NCI-H69 (cell line): ENCODE measurements around the gene ALAD.
"Not testable (repeated sequence)": the region's sequence is repeated elsewhere in the genome, so short reads cannot be mapped to it uniquely, and the experiment has no call there.

Source experiments
- DNase-seq: peaks from one replicate; lab custom pipeline; 2025; lab: John Stamatoyannopoulos, UW

ALAD gene

GRCh38 chr9:113401027-113401792, at the start of gene ALAD:
ALAD (minus strand) TSS chr9:113401284; CDS start chr9:113393559, 7,725 bp downstream.
- peak; percentile 100 for DNase-seq

DNA sequence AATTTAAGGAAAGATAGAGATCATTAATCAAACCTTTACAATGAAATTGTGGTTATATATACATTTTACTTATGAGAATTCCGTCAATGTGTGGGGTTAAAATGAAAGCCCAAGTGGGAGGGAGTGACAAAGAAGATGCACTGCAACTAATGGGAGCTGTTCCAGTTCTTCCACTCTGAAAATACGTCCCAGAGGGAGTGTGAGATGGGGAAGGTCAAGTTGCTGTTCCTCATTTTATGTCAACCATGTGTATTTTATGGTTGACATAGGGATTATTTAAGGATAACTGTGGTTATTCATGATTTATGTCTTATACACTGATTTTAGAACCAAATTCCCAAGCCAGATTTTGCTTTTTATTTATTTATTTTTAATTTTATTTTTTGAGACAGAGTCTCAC, 48.3 kb upstream of the ALAD start:
- no peak for DNase-seq

DNA sequence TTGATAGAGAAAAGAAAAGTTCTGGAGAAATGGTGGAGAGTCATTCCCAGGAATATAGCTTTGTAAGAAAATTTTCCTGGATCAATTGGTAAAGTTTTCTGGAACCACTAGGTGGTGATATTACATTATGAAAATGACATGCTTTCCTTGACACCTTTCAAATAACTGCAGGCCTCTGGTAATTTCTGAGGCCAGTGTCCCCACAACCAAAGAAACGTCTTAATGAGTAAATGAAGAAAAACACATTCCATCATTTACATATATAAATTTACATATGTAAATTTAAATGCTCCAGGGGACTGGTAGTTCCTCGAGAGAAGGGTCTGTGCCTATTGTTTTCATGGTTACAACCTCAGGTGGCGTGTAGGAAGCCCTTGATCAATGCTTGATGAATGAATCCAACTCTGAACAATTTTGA, 45.2 kb upstream of the ALAD start:
- DNase-seq, result peak; percentile 70

GRCh38 chr9:113444736-113445135, 43.7 kb upstream of the ALAD start:
- DNase-seq, result no peak

DNA sequence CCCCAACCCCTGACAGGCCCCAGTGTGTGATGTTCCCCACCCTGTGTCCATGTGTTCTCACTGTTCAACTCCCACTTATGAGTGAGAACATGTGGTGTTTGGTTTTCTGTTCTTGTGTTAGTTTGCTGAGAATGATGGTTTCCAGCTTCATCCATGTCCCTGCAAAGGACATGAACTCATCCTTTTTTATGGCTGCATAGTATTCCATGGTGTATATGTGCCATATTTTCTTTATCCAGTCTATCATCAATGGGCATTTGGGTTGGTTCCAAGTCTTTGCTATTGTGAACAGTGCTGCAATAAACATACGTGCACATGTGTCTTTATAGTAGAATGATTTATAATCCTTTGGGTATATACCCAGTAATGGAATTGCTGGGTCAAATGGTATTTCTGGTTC, 36.6 kb upstream of the ALAD start:
- DNase-seq, result not testable (repeated sequence)

DNA sequence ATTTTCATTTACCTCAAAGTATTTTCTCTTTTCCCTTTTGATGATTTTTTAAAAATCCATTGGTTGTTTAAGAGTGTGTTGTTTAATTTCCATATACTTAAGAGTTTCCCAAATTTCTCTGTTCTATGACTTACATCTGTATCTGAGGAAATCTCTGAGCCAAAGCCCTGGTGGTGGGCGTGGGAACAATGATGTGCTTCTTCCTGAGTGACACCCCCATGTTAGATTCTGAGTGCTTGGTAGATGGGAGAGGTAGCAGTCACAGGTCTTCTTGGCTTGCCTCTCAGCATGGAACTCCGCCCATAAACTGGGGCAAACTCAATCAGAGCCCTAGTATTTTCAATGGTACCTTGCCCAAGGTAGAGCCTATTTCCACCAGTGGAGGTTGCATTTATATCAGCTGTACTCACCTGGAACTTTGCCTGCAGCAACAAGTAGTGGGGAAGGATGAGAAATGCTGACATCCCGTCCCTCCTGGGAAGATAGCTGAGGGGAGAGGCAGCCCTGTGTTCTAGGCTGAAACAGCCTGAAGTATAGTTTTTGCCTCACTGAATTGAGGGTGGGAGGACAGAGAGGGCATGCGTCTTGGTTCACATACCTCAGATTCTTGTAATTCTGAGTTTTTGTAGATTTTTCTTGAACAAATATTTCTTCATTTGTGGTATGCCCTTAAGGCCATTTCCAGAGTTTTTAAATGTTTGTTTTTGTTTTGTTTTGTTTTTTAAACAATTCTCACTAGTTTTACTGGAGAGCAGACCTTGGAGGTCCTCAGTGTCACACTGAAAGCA, 35.8 kb upstream of the ALAD start:
- no peak for DNase-seq

DNA sequence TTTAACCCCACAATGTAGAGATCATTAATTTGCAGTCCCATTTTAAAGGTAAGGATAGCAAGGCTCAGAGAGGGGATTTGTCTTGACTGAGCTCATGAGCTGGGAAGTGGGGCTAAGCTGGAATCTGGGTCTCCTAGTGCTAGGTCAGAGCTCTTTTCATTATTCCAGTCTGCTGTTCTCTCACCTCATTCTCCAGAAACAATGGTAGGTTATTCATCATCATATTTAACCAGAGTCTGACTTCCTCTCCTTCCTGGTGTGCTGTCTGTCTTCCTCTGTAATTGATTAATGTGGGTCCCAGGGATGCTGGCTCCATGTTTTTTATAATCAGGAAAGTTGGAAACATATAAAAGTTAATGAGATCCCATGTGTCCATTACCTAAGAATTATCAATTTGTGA, 30.1 kb upstream of the ALAD start:
- no peak for DNase-seq

DNA sequence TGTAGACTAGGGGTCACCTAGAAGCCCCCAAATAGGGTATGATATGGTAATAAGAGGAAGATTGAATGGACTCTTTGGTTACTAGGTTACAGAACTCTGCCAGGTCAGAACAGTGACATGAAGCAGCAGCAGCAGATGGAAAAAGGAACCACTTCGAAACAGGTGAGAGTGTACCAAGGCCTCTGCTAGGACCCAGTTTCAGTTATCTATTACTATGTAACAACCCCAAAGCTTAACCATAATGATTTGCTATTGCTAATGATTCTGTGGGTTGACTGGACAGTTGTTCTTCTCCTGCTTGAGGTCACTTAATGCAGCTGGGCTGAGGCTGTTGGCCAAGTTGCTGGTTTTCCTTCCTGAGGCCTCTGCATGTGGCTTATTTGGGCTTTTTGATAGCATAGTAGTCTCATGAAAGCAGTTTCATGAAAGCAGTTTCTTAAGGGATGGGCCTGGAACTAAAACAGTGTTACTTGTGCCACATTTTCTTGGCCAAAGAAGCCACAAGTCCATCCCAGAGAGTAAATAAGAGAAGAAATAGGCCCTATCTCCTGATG, 27.1 kb upstream of the ALAD start:
- DNase-seq, result no peak

DNA sequence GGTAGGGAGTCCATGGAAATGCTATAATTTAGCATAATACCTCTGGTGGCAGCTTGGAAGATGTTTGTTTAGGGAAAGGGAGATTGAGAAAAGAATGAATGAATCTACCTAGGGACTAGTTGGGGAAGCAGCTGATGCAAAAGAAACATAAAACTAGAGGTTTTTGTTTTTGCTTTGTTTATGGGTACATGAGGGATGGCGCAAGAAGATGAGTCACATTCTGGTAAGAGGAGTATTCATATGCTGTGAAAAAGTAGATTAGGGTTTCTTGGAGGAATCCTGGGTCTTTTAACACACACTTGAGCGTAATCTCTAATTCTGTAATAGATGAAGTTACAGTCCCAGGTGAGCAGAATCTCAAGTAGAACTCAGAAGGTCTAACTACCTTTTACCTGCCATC, 26.5 kb upstream of the ALAD start:
- no peak for DNase-seq

- DNase-seq, result no peak
Measured at GRCh38 chr9:113426701-113427100, 25.6 kb upstream of the ALAD start.

DNA sequence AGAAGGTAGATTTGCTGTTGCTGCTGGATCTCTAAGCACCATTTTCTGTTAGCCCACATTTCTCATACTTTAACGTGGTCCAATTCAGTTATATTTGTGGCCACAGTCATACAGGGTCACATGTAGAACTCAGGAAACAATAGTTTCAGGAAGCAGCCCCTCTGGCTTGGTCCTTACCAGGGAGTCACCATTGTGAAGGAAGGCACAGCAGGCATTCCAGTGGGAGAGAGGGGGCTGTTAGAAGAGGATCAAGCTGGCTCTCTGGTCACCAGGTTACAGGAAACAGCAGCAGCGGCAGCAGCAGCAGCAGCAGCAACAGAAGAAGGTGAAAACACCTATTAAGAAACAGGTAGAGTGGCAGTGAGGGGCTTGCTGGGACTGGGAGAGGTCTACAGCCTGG, 24.0 kb upstream of the ALAD start:
- peak; percentile 38 for DNase-seq

GRCh38 chr9:113421726-113422125, 20.6 kb upstream of the ALAD start:
- no peak for DNase-seq

GRCh38 chr9:113417370-113417769, 16.3 kb upstream of the ALAD start:
- DNase-seq, result peak; percentile 9

GRCh38 chr9:113416149-113416721, 15.2 kb upstream of the ALAD start:
- DNase-seq, result no peak

DNA sequence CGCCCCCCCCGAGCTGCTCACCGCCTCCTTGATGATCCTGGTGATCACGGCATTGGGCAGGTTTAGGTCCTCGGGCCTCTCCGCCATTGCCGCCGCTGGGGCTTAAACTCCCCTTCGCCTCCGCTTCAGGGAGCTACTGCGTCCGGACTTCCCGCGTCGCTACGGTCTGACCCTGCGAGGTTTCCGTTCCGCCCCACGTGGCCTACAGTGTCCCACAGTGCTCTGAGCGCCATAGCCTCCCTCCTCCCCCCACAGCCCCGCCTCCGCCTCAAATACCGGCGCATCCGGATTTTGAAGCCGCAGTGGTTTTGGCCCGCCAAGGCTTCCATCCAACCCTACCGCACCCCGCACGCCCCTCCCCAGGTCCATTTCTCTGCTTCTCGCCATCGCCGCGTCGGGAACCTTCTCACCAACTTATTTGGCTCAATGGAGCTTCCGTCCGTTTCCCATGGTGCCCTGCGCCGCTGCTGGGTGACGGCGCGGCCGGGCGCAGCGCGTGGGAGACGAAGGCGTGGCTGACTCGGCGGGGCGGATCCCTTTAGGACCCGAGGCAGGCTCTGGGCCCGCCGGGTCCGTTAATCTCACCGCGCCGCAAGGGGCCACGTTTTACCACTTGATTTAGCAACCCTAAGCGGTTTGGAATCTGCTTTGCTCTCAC, 9.3 kb upstream of the ALAD start, which contains the start of the genes C9orf43 and POLE3:
Gene C9orf43, plus strand, starts transcription at position 541 of the 658 bp plus-strand sequence. CDS start 2,747 bp downstream, outside the sequence.
Gene POLE3, minus strand, starts transcription at position 469 of the 658 bp plus-strand sequence. Its CDS starts 382 bp downstream, at position 87.
- peak; percentile 99 for DNase-seq

- no peak for DNase-seq
Measured at GRCh38 chr9:113409883-113410206, 8.8 kb upstream of the ALAD start.

DNA sequence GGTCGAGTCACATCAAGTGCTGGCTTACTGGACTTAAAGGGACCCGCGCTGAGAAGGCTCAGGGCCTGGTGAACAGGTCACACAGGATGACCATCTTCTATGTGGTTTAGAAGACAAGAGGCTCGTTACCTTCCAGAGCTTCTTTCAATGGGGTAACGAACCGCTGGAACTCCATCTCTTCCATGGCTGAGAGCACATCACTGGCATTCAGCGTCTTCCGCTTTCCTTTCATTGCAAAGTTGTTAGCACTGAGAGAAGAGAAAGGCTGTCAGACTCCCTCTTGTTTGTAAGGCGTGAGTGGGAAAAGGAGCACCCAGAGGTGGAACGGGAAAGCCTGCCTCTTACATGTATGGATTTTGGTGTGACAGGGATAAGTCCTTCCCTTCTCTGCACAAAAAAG, 8.4 kb upstream of the ALAD start:
- no peak for DNase-seq

DNA sequence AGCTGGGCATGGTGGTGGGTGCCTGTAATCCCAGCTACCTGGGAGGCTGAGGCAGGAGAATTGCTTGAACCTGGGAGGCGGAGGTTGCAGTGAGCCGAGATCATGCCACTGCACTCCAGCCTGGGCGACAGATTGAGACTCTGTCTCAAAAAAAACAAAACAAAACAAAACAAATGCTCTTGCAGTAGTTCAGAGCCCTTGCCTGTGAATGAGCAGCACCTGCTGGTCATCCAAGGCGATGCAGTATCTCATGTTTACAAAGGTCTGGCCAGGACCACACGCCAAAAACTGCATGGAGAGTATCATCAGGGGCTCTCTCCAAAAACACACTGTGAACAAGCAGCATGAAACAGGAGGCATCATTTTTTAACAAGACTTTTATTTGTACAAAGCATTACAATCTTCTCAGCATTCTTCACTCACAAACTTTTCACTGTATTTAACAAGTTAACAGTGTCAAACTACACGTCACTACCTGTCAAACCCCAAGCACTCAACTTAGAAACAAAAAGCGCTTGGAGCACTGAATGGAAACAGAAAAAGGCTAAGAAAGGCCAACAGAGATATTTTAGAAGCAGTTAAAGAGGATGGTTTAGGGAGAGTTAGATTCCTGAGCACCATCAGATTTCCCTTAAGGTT, 5.9 kb upstream of the ALAD start:
- peak; percentile 76 for DNase-seq

- not testable (repeated sequence) for DNase-seq
Measured at GRCh38 chr9:113406353-113406752, 5.3 kb upstream of the ALAD start.

- no peak for DNase-seq
Measured at GRCh38 chr9:113403646-113404045, 2.6 kb upstream of the ALAD start.

- no peak for DNase-seq
Measured at GRCh38 chr9:113399646-113400200, 1.4 kb downstream of the ALAD start.
